HG03354 (cell line): ENCODE results near the gene IRF2BPL.

Experiments used
- ATAC-seq: cut with Tn5 transposase; IDR thresholded peaks from one replicate; pipeline ENCODE4 v1.9.1; 2021; ENCODE audit warnings: mild to moderate bottlenecking; ENCODE audit not compliant: unreplicated experiment, poor library complexity, severe bottlenecking

IRF2BPL gene

DNA sequence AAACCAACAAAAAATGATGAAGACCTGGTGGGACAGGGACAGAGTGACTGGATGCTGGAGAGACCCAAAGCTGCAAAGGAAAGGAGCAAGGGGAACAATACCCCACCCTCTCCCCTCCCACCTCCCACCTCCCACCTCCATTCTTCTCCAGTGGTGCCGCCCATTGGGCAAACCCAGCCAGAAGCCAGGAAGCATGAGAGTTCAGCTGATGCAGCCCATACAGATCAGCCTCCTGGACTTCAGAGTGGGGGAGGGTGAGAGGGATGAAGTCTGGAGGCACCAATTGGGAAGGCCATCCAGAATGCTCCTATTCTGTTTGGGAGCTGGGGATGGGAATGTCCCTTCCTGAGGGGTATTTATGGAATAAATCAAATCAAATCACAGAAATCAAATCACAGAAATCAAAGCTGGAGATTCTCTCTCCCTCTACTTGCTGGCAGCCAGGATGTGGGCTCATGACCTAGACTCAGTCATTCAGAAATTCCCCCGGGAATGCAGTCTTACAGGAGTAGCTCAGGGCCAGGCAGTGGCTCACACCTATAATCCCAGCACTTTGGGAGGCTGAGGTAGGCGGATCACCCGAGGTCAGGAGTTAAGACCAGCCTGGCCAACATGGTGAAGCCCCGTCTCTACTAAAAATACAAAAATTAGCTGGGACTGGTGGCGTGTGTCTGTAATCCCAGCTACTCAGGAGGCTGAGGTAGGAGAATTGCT lies 31.1 kb downstream of the IRF2BPL start:
- no peak for ATAC-seq

DNA sequence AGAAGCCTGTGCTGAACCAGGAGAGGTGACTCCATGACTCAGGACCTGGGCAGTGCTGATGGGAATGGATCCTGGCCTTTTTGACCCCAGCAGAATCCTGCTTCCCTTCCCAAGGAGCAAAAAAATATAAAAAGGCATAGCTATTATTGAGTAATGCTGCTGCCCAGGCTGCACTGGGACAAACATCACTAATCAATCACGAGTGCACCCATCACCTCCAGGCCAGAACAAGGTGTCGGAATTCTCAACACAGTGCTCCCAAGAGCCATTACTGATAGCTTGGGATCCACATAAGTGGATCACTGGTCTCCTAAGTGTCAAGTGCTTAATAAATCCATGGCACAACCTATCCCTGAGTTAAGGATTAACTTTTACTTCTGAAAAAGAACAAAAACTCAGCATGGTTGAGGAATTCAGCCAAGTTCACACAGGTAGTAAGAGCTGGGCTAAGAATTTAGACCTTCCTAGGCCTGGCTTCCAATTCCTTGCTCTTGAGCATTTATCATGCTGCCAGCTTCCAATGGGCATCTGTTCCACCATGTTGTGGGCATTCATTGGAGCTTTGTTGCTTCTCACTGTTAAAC lies 31.9 kb downstream of the IRF2BPL start:
- ATAC-seq = no peak

DNA sequence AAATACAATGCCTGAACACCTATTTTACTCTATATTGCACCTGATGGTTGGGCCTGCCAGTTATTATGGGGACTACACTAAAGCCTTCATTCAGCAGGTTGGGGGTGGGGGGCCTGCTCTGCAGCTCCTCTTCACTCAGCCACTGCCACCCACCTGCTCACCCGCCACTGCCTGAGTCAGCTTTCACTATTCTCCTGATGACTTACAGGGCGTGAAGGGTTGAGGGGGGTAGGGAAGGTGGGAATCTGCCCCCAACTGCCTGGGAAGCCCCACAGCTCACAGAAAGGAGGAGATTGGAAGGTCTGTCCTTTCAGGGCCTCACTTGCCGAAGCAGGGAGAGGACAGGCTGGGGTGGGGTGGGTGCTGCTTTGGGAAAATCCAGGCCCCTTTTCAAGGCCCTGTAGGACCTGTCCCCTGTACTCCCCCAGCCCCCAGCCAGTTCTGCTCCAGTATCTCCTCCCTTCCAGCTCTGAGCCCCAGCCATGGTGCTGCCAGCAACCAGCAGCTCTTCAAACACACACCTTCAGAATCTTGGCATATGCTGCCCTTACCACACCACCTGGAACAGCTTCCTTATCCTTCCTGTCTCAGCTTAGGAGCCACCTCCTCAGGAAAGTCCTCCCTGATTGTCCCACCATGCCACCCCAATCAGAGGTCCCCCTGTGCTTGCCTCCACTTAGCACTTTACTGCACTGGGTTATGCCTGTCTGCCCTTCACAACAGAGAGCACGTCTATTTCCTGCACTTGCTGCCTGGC lies 33.1 kb downstream of the IRF2BPL start:
- ATAC-seq = no peak

DNA sequence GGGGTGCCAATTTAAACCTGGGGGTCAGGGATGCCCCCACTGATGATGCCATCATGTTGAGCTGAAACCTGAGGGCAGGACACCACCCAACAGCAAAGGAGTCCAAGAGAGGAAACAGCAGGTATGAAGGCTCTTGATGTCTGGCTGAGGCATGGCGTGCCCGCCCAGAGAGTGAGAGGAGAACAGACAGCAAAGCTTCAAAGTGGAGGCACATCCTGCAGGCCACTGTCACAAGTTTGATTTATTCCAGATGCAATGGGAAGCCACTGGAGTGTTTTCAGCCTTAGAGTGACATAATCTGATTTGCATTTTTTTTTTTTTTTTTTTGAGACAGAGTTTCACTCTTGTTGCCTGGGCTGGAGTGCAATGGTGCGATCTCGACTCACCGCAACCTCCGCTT lies 34.8 kb downstream of the IRF2BPL start:
- ATAC-seq = no peak

DNA sequence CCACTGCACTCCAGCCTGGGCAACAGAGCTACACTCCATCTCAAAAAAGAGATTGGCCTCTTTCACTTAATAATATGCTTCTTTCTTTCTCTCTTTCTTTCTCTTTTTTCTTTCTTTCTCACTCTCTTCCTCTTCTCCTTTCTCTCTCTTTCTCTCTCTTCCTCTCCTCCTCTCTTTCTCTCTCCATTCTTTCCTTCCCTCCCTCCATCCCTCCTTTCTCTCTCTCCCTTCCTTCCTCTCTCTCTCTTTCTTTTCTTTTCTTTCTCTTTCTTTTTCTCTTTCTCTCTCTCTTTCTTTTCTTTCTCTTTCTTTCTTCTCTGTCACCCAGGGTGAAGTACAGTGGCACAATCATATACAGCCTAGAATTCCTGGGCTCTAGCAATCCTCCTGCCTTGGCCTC lies 38.4 kb downstream of the IRF2BPL start:
- ATAC-seq = no peak

DNA sequence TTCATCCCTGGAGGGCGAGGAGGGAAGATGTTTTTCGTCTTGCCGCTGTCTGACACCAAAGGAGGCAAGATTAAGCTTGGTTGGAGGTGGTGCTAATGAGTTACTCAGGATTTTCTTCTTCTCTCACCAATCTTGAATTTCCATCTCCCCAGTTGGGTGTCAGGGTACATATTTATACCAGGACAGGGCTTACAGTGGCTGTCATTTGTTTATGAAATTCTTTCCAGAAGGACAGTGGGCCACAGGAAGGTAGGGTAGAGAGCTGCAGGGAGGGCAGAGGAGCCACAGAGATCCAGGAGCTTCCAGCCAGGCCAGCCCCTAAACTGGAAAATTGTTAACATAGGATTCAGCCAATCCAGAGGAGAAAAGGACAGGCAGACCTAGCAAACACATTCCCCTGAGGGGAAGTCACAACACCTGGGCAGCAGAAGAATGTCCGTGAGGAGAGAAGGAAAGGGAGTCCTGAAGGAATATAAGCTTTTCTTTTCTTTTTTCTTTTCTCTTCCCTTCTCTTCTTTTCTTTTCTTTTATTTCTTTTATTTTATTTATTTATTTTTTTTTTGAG lies 40.5 kb downstream of the IRF2BPL start:
- no peak for ATAC-seq

DNA sequence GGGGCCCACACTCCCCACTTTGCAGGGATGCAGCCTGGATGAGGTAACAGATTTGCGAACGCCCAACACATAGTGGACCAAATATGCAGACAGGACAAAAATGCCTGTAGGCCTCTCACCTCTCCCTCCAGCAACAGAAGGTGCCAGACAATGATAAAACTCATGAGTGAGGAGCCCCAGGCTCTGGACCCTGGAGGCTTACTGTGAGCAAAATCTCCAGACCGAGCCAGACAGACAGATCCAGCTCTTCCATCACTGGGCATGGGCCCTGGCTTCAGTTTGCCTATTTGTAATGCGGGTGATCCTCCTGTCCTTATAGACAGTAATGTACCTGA lies 42.3 kb downstream of the IRF2BPL start:
- ATAC-seq = no peak

DNA sequence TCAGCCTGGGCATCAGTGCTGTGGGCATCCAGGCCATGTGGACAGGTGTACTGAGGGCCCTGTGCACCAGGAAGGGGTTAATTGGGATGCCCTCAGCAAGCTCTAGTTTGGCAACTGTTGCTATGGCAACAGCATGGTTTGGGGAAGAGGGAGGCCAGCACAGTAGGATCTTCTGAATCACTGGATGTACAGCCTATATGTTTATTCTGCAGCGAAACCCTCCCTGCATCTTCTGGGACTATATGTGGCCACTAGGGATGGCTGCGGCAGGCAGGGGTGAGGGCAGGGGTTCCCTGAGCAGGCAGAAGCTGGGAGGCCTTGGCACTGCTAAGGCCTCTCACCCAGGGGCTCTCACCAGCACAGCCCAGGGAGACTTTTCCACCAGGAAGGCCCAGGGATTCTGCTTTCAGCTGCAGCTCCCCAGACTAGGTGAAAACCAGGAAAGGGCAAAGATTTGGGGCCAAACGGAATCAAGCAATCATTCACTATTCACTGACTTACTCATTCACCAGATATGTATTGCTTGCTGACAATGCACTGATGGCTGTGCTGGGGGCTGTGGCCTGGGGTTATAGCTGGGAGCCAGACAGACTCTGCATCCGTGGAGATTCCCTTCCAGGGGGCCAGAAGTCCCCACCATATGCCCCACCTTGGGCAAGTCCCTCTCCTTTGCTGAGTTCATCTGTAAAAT lies 42.8 kb downstream of the IRF2BPL start:
- no peak for ATAC-seq

DNA sequence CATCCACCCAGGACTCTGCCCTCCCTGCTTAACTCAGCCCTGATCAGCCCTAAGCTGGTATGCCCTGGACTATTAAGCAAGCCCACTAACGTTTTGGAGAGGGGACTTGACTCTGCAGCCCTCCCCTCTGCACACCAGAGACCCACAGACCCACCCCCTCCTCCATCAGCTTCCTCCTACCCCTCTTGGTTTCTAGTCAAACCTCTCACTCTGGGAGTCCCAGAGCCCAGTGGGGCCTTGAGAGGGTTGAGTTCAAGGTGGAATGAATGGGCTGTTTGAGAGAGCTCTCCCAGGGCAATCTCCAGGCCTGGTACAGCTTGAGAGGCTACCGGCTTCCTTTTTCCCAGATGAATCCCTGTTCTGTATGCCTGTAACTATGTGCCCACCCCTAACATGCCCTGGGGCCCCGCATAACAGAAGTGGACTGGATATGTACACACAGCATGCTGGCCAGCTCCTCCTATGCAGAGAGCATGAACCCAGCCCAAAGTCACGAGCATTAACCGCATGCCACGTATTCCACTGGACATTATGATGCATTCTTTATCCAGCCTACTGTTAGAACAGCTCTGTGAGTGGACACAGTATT lies 43.6 kb downstream of the IRF2BPL start:
- no peak for ATAC-seq

DNA sequence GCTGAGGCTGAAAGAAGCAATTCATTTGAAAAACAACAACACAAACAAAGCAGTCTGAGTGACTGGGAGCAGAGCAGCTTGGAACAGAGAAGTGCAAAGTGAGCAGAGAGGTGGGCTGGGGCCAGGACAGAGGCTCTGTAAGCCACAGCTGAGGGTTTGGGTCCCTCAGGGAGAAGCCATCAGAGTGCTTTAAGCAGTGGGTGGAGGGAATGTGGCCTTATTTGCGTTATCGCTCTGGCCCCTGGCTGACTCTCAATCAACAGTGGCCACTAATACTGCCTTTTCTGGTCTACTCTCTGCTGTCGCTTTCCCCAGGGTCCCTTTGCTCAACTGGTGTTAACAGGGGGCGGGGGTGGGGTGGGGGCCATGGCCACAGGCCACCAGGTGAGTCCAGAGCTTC lies 44.2 kb downstream of the IRF2BPL start:
- ATAC-seq = no peak

DNA sequence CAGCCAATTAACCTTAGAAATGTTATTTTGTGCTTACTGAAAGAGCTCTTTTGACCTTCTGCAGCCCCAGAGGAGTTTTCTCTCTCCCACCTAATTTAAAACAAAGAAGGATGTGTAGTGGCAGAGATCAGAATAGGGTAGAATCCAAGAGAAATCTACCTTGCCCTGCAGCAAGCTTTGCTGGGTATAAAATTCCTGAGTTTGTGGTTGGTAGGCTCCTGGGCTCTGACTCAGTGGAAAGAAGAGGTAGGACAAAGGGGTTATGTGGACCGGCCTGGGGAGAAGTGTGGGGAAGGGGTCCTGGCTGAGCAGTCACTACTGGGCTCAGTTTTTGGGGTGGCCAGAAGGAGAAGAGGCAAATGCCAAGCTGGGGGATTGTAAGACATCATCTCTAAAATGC lies 46.8 kb downstream of the IRF2BPL start:
- no peak for ATAC-seq

DNA sequence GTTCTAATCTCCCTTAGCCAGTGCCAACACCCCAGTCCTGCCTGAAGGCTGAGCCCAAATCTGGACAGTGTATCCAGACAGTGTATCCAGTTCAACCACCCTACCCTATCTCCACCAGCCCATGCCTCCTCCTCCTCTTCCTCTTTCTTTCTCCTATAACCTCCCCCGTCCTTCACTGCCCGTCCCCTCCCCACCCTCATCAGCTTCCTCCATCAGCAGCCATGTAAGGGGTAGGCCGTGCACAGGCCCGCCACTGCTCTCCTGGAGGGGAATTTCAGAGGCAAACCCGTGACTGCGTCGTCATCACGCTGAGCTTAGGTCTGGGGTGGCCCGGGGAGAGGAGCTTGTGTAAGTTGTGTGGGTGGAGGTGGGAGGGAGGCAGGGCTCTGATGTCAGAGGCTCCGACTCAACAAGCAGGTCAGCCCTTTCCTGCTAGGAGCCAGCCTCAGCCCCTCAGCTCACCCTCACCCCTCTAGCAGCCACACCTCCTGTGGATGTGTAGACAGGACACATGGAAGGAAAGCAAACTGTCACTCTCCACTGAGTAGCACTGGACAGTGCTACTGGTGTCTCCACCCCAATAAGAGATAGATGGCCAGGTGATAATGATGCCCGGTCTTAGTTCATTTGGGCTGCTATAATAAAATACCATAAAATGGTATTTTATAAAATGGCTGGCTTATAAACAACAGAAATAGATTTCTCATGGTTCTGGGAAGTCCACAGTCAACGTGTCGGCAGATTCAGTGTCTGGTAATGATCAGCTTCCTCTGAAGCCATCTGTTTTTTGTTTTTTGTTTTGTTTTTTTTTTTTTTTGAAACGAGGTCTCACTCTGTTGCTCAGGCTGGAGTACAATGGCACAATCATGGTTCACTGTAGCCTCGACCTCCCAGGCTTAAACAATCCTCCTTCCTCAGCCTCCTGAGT lies 50.5 kb downstream of the IRF2BPL start:
- ATAC-seq = peak; percentile 92

DNA sequence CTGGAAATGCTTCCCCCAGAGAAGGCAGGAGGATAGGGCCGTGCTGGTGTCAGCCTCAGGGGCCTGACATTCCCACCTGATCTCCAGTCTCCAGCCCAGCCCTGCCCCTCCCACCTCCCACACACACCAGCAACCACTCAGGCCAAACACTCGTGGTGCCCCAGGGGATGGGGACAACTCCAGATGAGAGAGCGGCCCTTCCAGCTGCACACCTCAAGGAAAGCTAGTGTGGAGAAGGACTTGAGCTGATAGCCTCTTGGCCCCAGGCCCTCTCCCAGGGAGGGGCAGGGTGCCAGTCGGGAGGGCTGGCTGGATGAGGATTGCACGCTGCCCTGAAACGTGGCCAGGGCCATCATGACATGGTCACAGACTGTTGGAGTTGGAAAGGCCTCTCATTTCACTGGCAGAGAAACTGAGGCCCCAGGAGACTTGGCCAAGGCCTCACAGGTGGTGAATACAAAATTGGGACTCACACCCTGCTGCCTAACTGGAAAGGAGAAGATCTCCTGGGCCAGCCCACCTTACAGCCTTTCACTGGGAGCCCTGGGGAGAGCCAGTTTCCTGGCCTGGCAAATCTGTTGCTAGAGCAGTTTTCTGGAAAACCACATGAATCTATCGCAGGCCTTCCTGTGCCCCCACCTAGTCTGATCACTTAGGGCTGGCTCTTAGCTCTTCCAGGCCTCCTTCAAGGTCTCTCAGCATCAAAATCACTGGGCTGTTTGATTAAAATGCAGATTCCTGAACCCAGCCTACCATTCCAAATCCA lies 52.1 kb downstream of the IRF2BPL start:
- ATAC-seq = no peak

DNA sequence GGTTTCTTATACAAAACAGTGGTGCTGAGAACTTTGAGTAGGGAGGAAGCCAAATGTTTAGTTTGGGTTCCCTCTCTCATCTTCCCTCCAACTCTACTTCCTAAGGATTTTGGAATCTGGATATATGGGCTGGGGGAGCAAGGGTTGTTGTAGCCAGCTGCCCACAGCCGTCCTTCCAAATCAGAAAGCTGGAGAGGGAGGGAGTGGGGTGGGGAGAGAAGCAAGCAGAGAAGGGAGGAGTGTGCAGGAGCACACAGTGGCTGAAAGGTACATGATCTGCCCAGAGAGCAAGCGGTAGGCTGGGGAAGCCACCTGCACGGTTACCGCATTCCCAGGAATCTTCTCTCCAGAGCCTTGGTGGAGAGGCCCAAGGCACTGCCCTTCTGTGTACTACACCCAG lies 52.7 kb downstream of the IRF2BPL start:
- no peak for ATAC-seq

DNA sequence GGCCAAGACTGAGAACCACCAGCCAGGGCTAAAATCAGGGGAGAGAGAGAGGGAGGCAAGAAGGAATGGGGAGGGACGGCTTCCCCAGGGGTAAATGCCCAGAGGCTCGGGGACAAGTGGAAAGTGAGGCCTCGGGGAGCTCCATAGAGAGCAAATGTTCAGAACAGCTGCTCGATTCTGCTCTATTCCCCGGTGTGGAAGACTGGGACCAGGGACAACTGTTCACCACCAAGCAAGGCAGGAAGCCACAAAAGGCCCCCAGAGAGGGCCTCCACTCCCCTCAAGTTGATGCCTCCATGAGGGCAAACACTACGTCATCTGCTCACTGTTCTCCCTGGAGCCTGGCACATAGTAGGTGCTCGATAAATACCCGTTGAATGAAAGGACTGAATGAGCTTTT lies 53.5 kb downstream of the IRF2BPL start:
- ATAC-seq = no peak
